ENCODE data around the gene PER1. TPM values are rescaled to one million over a fixed set of nuclear protein-coding genes. Genes with fewer than 3 reads are reported as not detected.

The PER1 gene
- total and polyA plus RNA-seq, 2 of the 8 experiments (the other 6 are each of a cell fraction or from before 2014, with no cell fraction given) = 9.6 to 38.0 TPM

DNA sequence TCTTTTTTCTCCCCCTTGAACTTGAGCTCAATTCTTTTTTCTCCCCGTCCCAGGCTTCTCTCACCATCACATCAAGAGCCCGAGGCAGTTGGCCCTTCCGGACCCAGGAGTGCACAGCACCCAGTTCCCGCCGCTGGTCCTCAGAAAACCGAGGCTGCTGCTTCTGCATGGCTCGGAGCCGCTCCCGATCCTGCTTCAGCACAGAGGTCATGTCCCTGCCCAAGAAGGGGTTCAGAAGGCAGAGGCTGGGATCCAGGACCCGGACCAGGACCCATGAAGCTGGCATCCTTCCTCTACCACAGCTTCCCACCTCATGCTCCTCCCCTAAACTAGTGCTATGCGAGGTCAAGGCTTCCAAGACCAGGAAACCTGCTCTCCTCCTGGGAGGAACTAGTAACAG is 10.5 kb downstream of the PER1 start (continued):
- no peak for TF ChIP-seq CHD7 (IDR thresholded peaks at IDR 0.05; ENCODE audit: insufficient replicate concordance, low read length)
- TF ChIP-seq KDM4A (IDR thresholded peaks at IDR 0.05; ENCODE audit: low read depth, low read length, severe bottlenecking) = no peak
- no peak for TF ChIP-seq SRF (IDR thresholded peaks at IDR 0.05; ENCODE audit: low read depth, low read length)

All from H1 (cell line).